ENCODE data around the gene TRANK1. TPM values are rescaled to one million over a fixed set of nuclear protein-coding genes. Genes with fewer than 3 reads are reported as not detected.
"Not testable (repeated sequence)": the region's sequence is repeated elsewhere in the genome, so short reads cannot be mapped to it uniquely, and the experiment has no call there.

Gene TRANK1
- total RNA-seq, 2 donors from 2014 or later: 13.9 to 23.5 TPM

DNA sequence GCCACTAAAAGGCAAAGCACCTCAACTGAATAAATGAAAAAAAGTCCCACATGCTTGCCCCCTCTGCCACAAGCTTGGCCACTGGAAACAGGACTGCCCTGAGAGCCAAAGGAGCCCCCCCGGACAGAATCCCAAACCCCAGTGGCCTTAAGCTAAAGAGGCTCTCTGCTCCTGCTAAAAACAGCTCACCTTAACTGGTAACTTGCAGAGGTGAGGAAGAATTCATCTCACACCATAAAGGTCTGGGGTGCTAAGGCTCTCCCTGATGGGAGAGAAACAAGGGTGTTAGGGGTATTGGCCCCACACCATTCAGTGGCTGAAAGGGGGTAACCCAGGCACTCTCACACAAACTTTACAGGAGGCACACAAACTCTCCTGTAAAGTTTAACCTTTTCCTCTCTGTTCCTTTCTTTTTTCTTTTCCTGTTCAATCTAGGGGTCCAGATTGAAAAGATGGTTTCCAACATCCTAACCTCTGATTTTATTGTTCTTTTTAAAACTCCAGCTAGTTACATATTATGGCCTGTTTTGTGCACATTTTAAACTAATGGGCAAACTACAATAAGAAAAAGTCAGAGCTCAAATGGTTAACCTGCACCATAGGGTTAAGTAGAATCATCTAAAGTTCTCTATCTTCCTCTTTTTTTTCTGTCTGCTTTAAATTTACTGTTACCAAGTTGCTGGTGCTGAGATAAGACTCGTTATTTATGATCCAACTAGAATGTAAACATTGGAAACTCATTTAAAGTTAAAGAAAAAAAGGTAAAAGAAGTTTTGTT lies 19.9 kb downstream of the TRANK1 start:
- intact Hi-C loops (cut with DNase I): no loop called here
- no peak for DNase-seq (ENCODE audit: low spot score)

DNA sequence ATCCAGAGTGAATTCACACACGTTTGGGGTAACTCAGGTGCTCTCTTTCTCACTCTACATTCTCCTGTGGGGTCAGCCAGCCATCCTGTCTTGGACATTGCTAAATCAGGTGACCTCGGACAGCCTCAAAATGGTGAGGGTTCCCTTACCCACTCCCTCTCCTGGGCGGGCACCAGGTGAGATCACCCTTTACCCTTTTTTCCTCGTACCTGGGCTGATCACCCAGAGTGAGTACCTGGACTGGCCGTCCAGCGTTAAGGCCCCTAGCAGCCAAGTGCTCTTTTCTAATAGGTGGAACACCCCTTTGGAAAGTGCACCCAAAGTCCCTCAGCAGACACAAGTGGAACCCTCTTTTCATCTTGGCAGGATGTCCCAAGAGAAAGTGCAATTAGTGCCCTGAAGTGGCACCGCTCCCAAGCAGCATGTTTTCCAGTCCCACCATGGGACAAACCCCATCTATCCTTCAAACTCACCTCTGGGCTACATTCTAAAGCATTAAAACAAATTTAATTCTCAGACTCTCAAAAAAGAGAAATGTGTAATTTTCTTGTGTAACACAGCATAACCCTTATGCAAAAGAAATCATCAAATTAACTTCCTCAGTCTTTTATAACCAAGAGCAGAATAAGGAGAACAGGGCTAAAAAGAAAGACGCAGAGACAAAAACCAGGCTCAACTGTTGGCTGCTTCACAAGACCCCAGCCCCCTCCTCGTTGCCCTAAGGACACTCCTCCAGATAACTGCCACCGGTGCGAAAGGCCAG lies 20.7 kb downstream of the TRANK1 start:
- no peak for DNase-seq (ENCODE audit: low spot score)
- intact Hi-C loops (cut with DNase I): no loop called here

DNA sequence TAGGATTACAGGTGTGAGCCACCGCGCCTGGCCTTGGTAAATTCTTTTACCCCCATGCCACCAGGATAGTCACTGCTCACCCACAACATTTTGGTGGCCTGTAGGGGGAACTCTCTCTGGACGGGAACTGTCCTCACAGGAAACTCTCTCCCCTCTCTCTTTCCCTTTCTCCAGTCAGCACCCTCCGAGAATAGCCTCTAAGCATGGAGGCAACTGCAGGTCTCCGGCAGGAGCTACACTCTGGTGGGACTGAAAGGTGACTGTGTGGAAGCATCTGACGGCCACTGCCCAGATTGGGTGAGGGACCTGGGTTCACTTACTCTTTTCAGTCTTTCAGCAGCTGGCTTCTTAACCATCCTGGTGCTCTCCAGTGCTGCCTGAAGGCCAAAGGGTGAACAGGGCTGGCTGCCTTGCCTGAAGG lies 21.3 kb downstream of the TRANK1 start:
- intact Hi-C loops (cut with DNase I): no loop called here
- no peak for DNase-seq (ENCODE audit: low spot score)

DNA sequence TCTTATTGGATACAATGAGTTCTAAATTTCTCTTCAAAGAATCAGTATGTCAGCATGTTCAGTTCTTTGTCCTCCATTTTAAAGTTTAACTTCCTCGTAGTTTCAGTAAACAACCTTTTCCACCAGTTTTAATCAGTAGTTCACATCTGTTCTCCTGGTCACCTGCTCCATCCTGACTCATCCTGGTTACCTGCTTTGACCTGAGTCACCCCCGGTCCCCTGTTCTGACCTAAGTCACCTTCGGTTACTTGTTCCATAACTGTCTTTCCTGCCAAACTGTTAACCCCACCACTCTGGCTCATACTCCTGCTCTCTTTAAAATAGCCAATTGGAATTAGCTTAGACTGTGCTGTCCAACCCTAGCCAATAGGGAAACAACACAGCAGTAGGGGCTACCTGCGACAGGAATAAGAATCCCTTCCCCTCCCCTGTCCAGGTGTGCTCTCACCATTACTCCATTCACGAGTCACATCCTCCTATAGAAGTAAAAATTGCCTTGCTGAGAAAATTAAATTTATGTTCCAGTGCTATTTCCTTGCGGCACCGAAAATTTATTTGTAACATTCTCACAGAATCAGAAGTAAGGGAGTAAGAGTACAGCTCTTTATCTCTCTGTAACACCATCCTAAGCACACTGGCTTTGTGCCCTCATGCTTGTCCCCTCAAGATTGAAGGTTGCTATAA lies 23.8 kb downstream of the TRANK1 start:
- DNase-seq (ENCODE audit: low spot score): no peak
- intact Hi-C loops (cut with DNase I): no loop called here

- intact Hi-C loops (cut with DNase I): no loop called here
- no peak for DNase-seq (ENCODE audit: low spot score)
Measured at GRCh38 chr3:36919439-36920160, 25.3 kb downstream of the TRANK1 start.

- intact Hi-C loops (cut with DNase I): no loop called here
- DNase-seq (ENCODE audit: low spot score): no peak
Measured at GRCh38 chr3:36918050-36918449, 26.8 kb downstream of the TRANK1 start.

DNA sequence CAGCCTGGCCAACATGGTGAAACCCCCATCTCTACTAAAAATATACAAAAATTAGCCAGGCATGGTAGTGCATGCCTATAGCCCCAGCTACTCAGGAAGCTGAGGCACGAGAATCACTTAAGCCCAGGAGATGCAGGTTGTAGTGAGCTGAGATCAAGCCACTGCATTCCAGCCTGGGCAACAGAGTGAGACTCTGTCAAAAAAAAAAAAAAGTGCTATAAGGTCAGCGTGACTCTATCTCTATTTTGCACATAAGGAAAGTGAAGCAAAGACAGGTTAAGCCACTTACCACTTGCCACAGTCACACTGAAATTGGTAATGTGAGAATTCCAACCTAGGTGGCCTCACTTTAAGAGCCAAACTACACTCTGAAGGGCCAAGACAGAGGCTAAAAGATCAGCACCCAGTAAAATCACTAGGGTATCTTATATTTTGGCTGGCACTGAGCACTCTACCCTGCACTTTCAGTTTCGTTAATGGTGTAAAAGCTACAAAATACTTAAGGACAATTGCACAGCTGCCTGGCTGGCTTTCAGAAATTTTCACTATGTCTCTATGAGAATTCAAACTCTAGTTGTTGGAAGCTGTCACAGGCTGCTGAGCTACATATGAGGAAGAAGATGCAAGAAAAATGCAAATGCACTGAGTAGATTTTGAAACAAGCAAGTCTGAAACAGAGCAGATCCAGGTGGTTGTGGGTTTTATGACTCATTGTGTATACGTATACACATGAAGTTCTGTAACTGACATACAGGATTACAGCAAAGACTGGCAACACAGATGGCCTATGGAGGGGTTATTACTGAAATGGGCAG lies 32.7 kb downstream of the TRANK1 start:
- DNase-seq (ENCODE audit: low spot score): no peak
- intact Hi-C loops (cut with DNase I): no loop called here

DNA sequence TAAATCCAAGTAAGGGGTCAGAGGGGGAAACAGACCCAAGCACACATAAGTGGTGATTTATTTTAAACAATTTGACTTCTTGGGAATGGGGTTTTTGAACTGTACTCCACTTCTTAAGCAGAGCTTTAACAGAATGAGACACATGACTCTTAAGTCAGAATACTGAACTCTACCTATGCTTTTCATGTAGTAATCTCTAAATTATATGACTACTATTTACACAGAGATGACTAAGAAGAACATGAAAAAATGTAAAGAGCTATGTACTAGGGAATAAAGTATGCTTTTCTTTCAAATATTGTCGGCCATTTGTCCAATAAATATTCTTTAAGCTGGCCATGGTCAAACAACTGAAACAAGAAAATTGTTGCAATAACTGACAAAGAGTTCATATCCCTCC lies 35.2 kb downstream of the TRANK1 start:
- intact Hi-C loops (cut with DNase I): no loop called here
- no peak for DNase-seq (ENCODE audit: low spot score)

GRCh38 chr3:36909181-36909580 lies 35.7 kb downstream of the TRANK1 start:
- intact Hi-C loops (cut with DNase I): no loop called here
- no peak for DNase-seq (ENCODE audit: low spot score)

DNA sequence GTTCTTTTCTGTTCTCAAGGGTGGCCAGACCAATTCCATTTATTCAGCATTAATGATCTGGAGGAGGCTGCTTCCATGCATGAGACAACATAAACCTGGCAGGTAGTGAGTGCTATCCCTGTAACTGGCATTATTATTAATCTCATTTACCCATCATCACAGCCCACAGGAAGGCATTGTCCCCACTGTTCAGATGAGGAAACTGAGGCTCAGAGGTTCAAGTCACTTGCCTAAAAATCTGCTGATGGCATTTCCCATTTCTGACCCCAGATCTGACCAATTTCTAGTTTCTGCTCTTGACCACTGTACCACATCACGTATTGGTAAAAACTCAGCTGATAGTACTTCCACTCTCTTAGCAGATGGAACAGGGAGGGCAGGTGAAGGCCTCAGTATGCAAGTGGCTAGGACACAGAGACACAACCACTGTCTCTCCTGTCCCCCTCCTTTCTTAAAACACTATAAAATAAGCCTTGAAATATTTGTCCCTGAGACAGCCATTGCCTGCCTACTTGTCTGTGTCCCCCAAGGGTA lies 36.1 kb downstream of the TRANK1 start:
- no peak for DNase-seq (ENCODE audit: low spot score)
- intact Hi-C loops (cut with DNase I): no loop called here

DNA sequence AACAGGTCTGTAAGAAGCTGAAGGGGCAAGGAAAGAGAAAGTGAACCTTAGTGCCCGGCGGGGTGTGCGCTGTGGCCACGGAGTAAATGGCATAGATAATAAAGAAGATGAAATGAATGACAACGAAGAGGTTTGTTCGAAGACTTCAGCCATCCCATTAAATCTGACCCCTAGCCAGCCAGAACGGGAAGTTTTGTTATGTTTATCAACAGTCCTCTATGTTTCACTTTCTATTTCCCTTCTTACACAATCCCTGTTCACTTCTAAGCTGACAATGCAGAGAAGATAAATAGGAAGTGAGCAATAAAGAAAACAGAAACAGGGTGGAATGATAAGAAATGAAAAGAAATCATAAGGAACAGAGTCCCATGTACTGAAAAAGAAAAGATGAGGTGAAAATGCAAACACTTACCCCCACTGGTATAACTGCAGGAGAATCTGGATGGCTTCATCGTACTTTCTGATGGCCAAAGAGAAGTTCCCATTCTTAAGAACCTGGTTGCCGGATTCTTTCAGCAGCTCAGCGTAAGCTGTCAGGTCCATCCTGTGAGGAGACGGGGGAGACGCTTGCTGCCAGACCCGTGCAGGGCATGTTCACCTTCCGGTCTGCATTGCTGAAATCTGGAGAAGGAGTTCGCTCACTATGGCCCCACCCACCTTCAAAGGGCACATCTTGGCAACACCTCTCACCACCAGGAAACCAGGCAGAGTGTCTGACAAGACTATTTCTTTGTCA lies 36.8 kb downstream of the TRANK1 start:
- no peak for DNase-seq (ENCODE audit: low spot score)
- intact Hi-C loops (cut with DNase I): no loop called here

DNA sequence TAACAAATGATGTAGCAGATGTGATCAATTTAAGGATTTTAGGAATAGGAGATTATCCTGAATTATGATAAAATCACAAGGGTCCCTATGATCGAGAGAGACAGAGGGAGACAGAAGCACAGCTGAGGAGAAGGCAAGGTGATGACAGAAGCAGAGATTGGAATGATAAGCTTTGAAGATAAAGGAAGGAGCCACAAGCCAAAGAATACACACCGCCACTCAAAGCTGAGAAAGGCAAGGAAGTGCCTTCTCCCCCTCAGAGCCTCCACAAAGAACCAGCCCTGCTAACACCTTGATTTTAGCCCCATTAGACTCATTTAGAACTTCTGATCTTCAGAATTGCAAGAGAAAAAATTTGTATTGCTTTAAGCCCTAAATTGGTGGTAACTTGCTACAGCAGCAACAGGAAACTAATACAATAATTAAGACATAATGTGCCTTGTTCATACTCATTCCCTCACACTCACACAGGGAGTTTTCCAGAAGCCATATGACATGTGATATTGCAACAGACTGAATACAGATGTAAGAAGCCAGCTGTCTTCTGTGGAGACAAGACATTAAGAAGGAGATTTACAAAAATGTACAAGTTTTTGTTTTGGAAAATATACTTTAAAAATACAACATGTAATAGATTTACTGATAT lies 38.2 kb downstream of the TRANK1 start:
- no peak for DNase-seq (ENCODE audit: low spot score)
- intact Hi-C loops (cut with DNase I): no loop called here

GRCh38 chr3:36905545-36905944 lies 39.3 kb downstream of the TRANK1 start:
- intact Hi-C loops (cut with DNase I): no loop called here
- no peak for DNase-seq (ENCODE audit: low spot score)

- intact Hi-C loops (cut with DNase I): no loop called here
- DNase-seq (ENCODE audit: low spot score): no peak
Measured at GRCh38 chr3:36904641-36905040, 40.2 kb downstream of the TRANK1 start.

DNA sequence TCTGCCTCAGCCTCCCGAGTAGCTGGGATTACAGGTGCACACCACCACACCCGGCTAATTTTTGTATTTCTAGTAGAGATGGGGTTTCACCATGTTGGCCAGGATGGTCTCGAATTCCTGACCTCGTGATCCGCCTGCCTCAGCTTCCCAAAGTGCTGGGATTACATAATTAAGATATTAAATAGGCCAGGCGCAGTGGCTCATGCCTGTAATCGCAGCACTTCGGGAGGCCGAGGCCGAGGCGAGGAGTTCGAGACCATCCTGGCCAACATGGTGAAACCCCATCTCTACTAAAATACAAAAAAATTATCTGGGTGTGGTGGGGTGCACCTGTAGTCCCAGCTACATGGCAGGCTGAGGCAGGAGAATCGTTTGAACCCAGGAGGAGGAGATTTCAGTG lies 40.8 kb downstream of the TRANK1 start:
- intact Hi-C loops (cut with DNase I); DNase-seq (ENCODE audit: low spot score): not testable (repeated sequence)

- intact Hi-C loops (cut with DNase I): no loop called here
- no peak for DNase-seq (ENCODE audit: low spot score)
Measured at GRCh38 chr3:36903119-36903882, 41.6 kb downstream of the TRANK1 start.

- no peak for DNase-seq (ENCODE audit: low spot score)
- intact Hi-C loops (cut with DNase I): no loop called here
Measured at GRCh38 chr3:36901588-36901987, 43.3 kb downstream of the TRANK1 start.

All from posterior vena cava (tissue), 2 donors.